Activated CD8-positive, alpha-beta memory T cell treated with anti-CD3 and anti-CD28 coated beads for 24 hours (primary cell): ENCODE data around the gene OTOGL.
"Not testable (repeated sequence)": the region's sequence is repeated elsewhere in the genome, so short reads cannot be mapped to it uniquely, and the experiment has no call there.

Experiments
- DNase-seq: peaks from one replicate; pipeline ENCODE4 v3.0.0-alpha.2; 2020

OTOGL gene

DNA sequence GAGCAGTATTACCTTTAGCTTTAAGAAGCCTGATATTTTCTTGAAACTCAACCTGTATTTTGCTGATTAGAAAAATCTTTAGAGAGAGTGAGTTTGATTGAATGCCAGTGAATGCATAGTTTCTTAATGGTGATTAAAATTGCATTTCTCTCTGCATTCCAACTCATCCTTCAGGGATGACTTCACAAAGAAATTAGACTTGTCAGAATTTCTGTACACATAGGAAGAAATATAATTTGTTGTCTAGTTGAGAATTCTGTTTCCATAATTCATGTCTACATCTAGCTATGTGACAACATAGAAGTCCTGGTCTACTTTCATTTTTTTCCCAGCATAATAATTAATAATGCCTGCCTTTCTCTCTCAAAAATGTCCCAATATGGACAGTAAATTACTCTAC is 136.6 kb downstream of the OTOGL start:
- DNase-seq = no peak

DNA sequence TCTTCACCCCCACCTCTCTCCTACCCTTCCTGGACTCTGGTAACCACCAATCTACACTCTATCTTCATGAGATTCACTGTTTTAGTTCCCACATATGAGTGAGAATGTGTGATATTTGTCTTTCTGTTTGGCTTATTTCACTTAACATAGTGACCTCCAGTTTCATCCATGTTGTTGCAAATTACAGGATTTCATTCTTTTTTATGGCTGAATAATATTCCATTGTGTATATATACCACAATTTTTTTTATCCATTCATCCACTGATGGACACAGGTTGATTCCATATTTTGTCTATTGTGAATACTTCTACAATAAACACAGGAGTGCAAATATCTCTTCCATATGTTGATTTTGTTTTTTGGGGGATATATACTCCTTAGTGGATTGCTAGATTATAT is 140.5 kb downstream of the OTOGL start:
- DNase-seq = no peak

GRCh38 chr12:80241576-80242273 is 142.4 kb downstream of the OTOGL start:
- DNase-seq = no peak

DNA sequence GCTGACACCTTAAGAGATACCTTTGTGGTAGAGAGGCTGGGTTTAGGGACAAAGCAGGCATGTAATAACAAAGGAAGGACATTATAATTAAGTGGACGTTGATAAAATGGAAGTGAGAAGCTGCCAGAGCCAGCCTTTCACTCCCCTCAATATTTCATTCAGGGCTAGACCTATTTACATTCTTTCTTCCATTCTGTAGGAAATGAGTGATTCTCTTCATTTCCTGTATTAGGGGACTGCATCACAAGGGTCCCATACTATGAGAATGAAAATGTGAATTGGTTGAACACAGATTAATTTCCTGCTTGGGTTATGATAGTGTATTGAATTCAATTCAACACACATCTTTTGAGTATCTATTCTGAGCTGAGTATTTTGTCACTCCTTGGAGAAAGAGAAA is 143.0 kb downstream of the OTOGL start:
- no peak for DNase-seq

DNA sequence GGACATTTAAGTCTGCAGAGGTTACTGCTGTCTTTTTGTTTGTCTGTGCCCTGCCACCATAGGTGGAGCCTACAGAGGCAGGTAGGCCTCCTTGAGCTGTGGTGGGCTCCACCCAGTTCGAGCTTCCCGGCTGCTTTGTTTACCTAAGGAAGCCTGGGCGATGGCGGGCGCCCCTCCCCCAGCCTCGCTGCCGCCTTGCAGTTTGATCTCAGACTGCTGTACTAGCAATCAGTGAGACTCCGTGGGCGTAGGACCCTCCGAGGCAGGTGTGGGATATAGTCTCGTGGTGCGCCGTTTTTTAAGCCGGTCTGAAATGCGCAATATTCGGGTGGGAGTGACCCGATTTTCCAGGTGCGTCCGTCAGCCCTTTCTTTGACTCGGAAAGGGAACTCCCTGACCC is 150.2 kb downstream of the OTOGL start:
- not testable (repeated sequence) for DNase-seq

- no peak for DNase-seq
These were observed 158.6 kb downstream of the OTOGL start for GRCh38 chr12:80257920-80258319.

GRCh38 chr12:80260269-80260668 is 160.9 kb downstream of the OTOGL start:
- DNase-seq = no peak

GRCh38 chr12:80261403-80261802 is 162.1 kb downstream of the OTOGL start:
- no peak for DNase-seq

DNA sequence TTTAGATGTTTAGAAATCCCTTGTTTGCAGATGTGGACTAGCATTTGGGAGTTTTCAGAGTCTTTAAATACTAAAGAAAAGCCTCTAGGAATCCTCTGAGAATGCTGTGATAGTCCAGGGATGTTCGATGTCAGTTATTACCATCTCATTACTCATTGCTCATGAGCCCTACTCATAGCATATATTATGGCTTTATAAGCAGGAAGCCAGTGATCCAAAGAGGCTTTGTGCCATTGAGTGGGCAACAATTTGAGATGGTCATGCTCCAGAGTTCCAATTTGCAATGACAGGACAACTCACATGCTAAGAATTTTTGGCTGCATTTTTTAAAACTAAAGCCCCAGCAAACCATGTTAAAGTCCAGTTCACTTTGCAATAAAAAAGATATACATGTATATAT is 163.0 kb downstream of the OTOGL start:
- no peak for DNase-seq

GRCh38 chr12:80262771-80263170 is 163.4 kb downstream of the OTOGL start:
- no peak for DNase-seq

- no peak for DNase-seq
These were observed 165.0 kb downstream of the OTOGL start for GRCh38 chr12:80264386-80264785.

GRCh38 chr12:80264891-80265290 is 165.6 kb downstream of the OTOGL start:
- no peak for DNase-seq

DNA sequence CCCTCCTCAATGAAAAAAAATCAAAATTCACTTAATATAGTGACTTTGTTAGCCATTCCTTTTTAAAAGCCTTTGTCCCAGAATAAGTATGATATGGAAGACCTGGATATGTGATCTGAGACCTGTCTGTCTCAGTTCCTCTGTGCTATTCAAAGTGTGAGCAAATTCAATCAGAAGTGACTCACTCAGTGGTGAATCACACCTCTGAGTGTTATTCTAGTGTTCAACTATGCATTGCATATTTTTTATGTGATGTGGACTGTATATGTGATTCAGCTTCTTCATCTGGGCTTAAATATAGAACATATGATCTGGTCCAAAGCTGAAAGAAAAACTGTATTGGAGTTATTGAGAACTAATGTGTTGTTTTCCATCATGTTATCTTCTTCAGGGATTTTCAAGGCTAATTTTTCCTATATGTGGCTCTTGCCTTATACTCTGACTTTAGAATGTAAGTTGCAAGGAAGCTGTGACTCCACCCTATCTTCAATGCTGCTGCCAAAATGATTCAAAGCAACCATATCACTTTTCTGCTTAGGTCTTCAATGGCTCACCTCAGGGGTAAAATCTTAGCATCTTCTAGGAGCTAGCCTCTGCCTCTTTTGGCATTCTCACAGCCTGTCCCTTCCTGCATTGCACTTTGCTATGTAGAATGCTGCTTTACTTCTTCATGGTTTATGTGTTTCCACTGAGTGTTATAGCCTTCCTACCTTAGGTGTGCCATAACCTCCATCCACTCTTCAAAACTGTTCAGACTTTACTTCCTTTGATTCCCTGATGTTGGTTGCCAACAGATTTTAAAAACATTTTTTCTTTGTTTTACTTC is 169.8 kb downstream of the OTOGL start:
- no peak for DNase-seq

GRCh38 chr12:80269803-80270552 is 170.6 kb downstream of the OTOGL start:
- no peak for DNase-seq

- DNase-seq = no peak
These were observed 172.4 kb downstream of the OTOGL start for GRCh38 chr12:80271780-80272179.

GRCh38 chr12:80272387-80272915 is 173.1 kb downstream of the OTOGL start:
- DNase-seq = no peak

GRCh38 chr12:80273144-80273543 is 173.8 kb downstream of the OTOGL start:
- no peak for DNase-seq

DNA sequence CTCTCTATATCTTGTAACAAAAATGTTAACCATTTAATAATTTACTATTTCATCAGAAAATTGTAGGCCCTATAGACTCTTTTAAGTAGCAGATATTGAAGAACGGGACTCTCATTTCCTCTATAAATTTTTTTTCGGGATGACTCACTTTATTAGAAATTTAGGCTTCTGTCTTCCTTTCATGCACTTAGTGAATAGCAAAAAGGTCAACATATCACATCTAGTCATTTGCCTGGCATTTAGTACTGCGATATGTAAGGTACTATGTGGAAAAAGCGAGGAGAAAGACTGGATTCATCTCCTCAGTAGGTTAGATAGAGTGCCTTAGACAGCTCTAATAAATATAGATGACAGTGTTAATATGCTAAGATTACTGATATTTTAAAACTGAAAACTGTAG is 178.4 kb downstream of the OTOGL start:
- no peak for DNase-seq

DNA sequence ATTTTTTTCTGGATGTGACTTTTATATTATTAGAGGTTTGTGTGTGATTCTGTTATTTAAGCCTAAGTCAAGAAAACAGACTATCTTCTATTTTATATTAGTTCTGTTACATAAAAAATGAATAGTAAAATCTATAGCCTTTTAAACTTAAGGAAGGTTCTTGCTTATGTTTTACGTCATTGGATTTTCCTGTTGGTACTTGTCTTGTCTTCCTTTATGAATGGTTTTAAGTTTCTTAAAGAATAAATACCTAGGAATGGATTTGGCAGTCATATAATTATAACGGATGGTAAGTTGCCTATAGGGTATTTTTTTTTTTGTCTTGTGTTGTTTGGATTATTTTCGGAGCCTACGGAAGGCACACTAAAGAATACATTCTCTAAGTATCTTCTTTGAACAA is 182.9 kb downstream of the OTOGL start:
- DNase-seq = no peak

DNA sequence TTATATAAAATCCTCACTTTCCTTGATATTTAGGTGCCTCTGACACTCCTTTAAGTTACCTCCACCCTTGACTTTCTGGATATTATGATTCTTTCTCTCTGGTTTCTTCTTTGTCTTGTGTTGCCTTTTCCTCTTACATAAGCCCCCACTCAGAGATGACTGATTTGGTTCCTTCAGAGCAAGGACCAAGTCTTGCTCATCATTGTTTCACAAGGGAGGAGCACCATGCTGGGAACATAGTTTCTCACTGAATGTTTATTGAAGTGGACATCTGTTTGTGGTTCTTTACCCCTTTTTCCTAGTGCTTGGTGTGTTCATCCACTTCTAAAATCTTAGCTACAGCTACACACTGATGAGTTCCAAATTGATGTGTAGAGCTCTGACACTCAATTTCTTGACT is 183.4 kb downstream of the OTOGL start:
- no peak for DNase-seq

- no peak for DNase-seq
These were observed 191.9 kb downstream of the OTOGL start for GRCh38 chr12:80291108-80291754.

DNA sequence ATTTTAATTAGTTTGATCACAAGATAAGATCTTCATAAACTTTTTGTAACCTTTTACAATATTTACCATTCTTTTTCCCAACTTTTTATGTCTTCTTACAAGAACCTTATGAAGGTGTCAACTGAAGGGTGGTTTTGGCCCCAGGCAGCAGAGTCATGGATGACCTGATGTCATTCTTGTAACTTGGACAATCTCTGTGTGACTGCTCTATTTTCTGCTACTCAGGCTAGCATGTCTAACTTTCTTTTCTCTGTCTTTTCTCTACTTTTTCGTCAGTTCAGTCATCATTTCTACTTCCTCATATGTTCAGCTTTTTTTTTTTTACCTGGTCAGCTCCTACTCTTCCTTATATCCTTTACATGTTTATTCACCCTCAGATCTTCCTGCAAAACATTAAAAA is 194.0 kb downstream of the OTOGL start:
- no peak for DNase-seq

DNA sequence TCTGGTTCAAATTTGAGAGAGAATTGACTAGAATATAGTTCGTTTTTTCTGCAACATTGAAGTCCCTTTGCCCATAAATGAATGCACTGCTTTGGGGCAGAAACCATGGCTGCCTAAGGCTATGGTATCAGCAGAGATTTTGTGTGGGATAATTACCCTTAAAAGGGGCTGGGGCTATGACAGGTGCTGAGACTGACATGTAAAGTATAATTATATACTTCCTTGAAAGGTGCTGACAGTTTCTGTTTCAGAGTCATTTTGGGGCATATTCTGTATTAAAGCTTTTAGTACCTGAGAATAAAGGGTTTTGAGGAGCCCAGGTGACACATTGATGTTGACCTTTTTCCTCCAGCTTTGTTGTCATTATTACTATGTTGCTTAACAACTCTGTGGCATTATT is 194.4 kb downstream of the OTOGL start:
- no peak for DNase-seq
